LHCN-M2 (cell line): ENCODE data around the gene MRPL51. TPM values are rescaled to one million over a fixed set of nuclear protein-coding genes. Genes with fewer than 3 reads are reported as not detected.
"Not testable (repeated sequence)": the region's sequence is repeated elsewhere in the genome, so short reads cannot be mapped to it uniquely, and the experiment has no call there.

ENCODE experiments used
- DNase-seq: peaks from one replicate; pipeline ENCODE4 v3.0.0-alpha.2; 2012; ENCODE audit warnings: low read depth
- total RNA-seq: library from RNA; depleted of rRNA; stranded (reverse); fragments of >200 nt; gene quantifications from 2 replicates; pipeline ENCODE4 v1.2.3, GENCODE V29; 2014

The MRPL51 gene
- total RNA-seq, 1 experiment from 2014 or later = 124 TPM

DNA sequence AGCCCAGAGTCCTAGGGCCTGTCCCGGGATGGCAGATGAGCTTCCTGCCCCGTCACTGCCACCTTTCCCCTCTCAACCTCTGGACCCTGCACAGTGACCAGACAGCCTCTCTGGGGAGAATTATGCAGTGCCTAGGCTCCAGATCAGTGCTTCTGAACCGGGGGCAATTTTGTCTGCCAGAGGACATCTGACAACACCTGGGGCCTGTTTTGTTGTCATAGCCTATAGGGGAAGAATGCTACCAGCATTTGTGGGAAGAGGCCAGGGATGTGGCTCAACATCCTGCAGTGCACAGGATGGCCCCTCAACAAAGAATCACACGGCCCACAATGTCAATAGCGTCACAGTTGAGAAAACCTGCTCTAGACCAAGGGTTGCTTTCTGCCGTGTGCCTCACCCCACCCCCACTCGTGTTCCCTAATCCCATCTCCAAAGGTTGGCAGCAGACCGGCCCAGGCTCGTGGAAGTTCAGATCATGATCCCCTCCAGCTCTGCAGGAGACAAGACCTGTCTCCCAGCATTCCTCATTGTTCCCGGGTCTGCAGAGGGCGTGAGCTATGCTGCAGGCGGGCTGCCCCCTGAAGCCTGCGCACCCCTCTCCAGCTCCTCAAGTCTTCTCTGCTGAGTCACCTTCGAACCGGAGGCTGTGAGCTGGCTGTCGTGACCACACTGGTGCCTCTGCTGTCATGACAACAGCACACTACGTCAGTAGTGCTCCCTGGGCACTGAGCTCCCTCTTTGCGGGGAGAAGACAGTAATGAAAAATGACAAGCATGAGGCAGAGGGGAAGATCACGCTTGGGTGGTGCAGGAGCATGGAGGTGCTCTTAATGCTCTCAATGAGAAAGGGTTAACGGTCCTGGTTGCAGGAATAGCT, 39.2 kb upstream of the MRPL51 start:
- DNase-seq = peak; percentile 98

DNA sequence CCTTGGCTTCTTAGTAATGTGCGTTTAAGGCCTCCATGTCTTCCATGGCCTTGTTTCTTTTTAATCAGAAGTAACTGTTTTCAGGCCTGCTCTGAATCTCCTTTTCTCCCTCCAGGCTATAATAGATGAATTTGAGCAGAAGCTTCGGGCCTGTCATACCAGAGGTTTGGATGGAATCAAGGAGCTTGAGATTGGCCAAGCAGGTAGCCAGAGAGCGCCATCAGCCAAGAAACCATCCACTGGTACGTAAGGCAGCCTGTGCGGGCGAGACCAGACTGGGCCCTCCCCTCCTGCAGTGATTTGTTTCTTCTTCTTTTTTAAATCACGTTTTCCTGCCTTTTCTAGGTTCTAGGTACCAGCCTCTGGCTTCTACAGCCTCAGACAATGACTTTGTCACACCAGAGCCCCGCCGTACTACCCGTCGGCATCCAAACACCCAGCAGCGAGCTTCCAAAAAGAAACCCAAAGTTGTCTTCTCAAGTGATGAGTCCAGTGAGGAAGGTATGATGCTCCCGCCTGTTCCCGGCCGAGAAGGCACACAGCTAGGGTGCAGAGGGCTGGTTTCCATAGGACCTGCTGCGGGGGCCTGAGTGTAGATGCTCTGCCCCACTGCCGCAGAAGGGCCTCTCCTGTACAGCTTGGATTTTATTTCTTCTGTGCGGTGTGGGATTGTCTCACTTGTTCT, 37.7 kb upstream of the MRPL51 start:
- no peak for DNase-seq

DNA sequence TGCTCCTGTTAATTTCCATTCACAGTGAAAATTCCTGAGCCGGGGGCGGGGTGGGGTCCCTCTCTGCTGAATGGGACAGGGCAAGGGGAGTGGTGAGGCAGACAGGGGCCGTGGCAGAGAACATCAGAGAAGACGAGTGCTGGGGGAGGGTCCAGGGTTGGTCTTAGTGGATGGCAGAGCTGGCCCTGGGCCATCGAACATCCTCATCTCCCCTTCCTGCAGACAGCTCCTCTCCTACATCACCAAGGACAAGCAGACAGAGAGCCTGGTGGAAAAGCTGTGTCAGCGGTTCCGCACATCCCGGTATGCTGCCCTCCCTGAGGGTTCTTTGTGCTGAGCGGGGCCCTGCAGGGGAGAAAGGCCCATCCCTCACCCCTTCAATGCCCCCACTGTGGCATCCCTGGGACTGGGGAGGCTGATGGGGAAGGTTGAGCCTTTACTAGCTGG, 36.3 kb upstream of the MRPL51 start:
- no peak for DNase-seq

DNA sequence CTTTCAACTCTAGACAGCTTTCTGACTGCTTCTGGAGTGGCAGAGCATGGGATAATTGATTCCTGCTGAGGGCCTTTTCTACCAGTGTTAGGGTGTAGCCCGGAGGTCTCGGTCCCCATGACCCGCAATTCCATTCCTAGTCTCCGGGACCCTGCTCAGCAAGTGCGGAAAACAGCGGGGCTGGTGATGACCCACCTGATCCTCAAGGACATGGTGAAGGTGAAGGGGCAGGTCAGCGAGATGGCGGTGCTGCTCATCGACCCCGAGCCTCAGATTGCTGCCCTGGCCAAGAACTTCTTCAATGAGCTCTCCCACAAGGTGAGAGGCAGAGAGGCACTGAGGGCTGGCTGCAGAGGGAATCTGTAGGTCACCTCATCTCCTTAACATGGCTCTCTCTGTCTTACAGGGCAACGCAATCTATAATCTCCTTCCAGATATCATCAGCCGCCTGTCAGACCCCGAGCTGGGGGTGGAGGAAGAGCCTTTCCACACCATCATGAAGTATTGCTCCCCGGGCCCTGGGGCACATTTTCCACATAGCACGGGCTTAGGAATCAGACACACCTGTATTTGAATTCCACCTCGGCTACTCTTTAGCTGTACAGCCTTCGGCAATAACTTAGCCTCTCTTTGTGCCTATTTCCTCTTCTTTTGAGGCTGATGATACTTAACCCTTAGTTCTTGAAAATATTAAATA, 35.6 kb upstream of the MRPL51 start:
- no peak for DNase-seq

DNA sequence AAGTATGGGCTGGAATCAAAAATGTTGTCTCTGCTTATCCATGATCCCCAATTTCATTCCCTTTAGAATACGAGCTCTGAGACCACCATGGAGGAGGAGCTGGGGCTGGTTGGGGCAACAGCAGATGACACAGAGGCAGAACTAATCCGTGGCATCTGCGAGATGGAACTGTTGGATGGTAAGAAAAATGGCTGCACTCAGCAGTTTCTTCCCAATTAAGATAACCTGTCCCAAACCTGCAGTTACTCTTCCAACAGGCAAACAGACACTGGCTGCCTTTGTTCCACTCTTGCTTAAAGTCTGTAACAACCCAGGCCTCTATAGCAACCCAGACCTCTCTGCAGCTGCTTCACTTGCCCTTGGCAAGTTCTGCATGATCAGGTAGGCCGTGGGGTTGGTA, 34.6 kb upstream of the MRPL51 start:
- DNase-seq = no peak

DNA sequence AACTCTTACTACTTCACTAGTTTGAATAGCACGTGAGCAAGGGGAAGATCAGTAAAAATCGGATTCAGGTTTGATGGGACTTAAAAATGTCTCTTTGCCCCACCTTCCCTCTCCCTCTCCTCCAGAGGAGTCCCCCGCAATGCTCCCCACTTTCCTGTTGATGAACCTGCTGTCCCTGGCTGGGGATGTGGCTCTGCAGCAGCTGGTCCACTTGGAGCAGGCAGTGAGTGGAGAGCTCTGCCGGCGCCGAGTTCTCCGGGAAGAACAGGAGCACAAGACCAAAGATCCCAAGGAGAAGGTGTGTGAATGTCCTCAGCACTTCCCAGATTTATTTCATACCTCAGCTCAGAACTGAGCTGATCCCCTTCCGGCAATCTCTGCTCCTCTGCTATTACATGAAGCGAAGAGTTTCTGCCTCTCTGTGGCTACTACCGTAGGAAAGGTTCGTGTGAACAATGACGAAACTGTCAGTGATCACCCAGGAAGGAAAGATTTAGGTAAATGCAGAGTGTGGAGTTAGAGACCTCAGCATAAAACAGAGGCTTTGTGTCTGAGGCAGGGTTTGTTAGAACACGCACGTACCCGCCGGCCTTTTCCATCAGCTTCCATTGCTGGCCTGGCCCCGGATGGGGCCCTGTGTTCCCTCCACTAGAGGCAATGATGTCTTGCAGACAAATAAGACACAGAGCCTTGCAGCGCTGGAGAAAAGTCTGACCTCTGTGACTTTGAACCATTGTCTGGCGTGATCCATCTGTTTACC, 33.9 kb upstream of the MRPL51 start:
- DNase-seq = no peak

DNA sequence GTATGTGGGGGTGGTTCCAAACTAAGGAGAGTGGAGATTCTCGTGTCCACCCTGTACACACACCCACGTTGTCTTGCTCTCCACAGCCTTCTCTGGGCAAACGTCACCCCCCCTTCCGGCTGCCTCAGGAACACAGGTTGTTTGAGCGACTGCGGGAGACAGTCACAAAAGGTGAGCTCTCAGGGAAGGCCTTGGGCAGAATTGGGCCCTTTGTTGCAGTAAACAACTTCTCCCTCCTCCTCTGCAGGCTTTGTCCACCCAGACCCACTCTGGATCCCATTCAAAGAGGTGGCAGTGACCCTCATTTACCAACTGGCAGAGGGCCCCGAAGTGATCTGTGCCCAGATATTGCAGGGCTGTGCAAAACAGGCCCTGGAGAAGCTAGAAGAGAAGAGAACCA, 33.1 kb upstream of the MRPL51 start:
- no peak for DNase-seq

DNA sequence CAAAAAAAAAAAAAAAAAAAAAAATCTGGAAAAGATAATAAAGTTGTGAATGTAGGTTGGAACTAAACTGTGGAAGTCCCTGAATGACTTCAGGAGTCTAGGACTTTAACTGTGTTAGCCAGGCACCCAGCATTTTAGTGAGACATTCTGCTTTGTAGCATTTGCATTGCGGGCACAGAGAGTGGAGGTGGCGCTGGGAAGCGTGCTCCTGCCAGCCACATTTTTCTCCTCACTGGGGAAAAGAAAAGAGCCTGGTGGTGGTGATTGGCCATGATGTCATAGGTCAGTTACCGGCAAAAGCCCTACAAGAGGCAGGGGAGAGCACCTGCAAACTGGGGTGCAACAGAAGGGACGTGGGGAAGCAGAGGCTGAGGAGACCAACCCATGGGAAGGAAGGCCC, 31.6 kb upstream of the MRPL51 start:
- DNase-seq = no peak

DNA sequence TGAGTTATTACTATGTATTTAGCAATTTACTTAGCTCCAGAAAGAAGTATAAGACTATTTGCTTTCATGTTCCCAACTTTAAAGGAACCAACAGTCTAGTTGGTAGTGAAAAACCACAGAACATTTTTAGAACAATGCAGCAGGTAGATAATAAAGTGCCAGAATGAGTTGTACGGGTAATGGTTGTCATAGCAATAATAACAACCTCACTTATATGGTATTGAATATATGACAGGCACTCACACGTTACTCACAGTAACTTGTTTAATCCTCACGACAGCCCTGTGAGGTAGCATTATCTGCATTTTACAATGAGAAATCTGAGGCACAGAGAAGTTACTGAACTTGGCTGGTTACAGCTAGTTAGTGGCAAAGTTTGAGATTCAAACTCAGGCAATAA, 30.6 kb upstream of the MRPL51 start:
- no peak for DNase-seq

DNA sequence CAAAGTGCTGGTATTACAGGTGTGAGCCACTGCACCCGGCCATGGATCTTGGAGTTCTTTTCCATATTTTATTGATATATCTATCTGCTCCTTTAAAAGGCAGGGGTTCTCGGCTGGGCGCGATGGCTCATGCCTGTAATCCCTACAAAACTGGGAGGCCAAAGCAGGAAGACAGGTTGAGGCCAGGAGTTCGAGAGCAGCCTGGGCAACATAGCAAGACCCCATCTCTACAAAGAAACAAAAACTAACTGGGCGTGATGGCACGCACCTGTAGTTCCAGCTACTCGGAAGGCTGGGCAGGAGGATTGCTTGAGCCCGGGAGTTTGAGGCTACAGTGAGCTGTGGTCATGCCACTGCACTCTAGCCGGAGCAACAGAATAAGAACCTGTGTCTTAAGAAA, 29.1 kb upstream of the MRPL51 start:
- no peak for DNase-seq

DNA sequence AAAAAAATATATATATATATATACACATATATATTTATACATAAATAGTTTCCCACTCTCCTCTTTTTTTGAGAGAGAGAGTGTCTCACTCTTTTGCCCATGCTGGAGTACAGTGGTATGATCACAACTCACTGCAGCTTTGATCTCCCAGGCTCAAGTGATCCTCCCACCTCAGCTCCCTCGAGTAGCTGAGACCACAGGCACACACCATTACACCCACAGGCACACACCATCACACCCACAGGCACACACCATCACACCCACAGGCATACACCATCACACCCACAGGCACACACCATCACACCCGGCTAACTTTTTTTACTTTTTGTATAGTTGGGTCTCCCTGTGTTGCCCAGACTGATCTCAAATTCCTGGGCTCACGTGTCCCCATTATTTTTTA, 27.1 kb upstream of the MRPL51 start:
- no peak for DNase-seq

DNA sequence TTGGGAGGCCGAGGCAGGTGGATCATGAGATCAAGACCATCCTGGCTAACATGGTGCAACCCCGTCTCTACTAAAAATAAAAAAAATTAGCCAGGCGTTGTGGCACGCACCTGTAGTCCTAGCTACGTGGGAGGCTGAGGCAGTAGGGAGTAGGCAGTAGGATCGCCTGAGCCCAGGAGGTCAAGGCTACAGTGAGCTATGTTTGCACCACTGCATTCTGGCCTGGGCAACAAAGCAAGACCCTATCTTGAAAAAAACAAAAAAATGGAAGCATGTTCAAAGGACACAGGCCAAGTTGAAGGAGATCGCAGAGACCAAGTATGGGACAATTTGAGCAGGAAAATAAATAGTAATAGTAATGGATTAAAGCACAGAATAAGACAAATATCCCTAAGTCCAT, 15.0 kb upstream of the MRPL51 start:
- no peak for DNase-seq

DNA sequence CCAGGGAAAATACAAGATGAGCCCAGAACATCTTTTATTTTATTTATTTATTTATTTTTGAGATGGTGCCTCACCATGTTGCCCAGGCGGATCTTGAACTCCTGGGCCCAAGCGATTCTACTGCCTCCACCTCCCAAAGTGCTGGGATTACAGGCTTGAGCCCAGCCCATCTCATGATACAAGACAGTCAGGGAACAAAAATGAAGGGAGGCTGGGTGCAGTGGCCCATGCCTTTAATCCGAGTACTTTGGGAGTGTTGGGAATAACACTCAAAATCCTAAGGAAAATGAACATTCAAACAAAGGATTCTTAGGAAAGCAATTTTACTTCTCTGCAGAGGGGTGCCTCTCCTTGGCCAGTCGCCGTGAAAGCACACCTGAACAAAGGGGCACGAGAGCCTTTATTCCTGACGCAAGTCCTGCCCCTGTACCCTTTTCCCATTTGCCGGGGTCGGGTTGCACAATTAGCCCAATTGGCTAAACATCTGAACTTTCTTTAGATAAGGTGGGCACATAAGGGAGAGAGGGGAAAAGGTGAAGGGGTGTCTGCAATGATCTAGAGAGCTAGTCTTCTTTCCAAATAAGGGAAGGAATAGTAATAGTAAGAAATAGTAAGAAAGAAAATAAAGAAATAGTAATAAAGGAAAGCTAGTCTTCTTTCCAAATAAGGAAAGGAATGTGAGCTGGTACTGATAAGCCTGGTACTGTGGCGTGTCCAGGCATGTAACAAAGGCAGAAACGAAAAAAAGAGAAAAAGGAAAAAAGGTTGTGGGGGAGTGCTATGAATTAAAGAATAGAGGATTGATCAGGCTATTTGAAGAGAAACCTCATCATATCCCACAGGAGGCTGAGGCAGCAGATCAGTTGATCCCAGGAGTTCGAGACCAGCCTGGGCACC, 14.3 kb upstream of the MRPL51 start:
- DNase-seq = peak; percentile 6

DNA sequence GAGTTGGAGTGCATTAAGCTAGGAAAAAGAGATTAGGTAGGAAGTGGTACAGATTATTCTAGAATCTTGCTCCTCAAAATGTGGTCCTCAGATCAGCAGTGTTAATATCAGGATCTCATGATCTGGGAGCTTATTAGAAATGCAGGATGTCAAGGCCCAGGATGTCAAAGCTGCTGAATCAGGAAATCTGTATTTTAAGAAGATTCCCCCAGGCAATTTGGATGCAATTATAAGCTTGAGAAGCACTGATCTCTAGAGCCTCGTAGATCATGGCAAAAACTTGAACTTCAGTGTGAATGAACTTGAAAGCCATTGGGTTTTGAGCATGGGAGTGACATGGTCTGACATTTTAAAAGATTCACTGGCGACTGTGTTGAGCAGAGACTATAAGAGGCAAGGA, 7.4 kb upstream of the MRPL51 start:
- no peak for DNase-seq

DNA sequence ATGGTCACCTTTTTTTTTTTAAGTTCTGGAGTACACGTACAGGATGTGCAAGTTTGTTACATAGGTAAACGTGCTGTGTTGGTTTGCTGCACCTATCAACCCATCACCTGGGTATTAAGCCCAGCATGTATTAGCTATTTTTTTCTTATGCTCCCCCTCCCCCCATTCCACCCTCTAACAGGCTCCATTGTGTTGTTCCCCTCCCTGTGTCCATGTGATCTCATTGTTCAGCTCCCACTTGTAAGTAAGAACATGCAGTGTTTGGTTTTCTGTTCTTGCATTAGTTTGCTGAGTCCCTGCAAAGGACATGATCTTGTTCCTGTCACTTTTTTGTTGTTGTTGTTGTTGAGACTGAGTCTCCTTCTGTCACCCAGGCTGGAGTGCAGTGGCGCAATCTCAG, 4.2 kb upstream of the MRPL51 start:
- not testable (repeated sequence) for DNase-seq

DNA sequence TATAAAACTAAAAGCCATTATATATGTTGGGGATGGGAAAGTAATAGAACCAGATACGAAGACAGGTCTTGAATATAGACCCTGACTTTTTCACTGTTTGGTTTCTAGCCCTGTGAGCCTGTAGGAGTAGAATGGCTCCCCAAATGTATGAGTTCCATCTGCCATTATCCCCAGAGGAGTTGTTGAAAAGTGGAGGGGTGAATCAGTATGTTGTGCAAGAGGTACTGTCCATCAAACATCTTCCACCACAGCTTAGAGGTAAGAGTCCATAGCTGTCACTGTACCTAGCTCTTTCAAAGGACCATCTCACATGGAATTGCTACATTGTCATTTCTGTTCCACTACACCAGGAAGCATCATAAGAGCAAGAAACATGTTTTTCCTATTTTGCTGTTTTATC, 1.9 kb upstream of the MRPL51 start:
- DNase-seq = peak; percentile 51

DNA sequence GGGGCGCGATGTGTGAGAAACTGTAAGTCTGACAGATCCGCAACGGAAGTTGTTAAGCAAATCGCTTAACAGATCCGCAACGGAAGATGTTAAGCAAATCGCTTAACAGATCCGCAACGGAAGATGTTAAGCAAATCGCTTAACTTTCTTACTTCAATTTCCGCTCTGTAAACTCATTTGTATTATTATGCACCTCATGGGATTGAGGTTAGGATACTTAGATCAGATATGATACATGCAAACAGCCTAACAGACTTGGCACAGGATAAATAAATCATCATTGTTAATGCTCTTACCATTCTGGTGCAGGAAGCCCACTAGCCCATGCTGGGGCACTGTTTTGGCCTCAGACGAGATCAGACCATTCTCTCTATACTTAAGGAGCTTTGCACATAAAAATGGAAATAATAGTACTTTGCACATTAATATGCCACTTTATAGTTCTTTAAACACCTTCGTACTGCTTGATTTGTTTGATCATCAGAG, 1.2 kb upstream of the MRPL51 start:
- peak; percentile 40 for DNase-seq

DNA sequence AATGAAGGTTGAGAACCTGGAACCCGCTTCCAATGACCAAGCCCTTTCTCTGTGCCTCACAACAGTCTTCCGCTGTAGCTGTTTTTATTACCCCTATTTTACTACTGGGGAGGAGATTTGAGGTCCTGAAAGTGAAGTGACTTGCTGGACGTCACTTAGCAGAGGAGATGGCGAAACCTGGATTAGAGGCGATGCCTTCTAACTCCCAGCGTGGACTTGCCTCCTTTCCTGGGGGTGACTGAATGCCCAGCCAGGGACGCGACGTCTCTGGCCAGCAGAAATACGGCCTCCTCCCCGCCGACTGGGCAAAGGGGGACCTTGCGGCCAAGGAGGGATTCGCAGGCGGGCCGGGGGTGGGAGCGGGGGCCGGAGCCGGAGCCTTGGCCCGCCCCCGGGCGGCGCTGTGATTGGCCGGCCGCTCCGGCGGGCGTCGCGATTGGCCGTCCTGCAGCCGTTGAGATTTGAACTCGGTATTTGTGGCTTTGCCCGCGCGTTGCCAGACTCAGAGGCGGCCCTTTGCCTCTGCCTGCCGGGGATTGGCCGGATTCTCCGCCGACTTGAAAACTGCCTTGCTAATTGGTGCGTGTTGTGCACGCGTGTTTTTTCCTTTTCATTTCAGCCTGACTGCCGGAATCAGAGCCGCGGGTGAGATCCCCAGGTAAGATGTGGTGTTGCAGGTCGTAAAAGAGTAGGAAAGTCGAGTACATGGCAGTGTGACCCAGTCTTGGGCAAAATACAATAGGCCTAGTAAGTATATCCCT, 615 bp upstream of the MRPL51 start, which contains the start of gene NCAPD2:
Gene NCAPD2 (plus strand): TSS at position 606 of the 761 bp plus-strand sequence. CDS start 997 bp downstream, outside the sequence.
- peak; percentile 96 for DNase-seq

DNA sequence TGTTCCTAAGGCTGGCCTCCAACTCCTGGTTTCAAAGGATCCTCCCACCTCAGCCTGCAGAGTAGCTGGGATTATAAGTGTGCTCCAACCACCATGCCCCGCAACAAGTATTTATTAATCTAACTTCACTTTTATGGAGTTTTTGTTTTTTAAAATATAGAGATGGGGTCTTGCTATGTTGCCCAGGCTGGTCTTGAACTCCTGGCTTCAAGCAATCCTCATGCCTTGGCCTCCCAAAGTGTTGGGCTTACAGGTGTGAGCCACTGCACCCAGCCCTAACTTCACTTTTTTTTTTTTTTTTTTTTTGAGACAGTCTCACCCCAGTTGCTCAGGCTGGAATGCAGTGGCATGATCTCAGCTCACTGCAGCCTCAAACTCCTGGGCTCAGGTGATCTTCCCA, 2.4 kb downstream of the MRPL51 start:
- DNase-seq = not testable (repeated sequence)

DNA sequence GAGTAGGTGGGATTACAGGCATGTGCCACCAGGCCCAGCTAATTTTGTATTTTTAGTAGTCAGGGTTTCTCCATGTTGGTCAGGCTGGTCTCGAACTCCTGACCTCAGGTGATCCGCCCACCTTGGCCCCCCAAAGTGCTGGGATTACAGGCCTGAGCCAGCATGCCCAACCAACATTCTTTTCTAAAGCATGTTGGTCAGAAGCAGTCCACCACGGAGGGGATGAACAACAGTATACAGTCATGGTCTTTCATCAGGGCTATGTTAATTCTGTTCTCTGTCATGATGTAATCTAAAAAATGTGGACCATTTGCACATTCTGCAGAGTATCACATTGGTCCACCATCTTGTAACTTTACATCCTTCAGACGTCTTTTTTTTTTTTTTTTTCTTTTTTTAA, 3.6 kb downstream of the MRPL51 start:
- no peak for DNase-seq
